A549 (cell line): ENCODE data around the gene TMEM198.

Experiments used
- CEBPB ChIP-seq, 2 experiments: fragments of >200 bp in 1 of 2; sonication (Bioruptor Twin) in 1 of 2; formaldehyde crosslinking in 1 of 2; IDR thresholded peaks; 2 replicates each; pipeline ENCODE4 v1.6.1; 2012 to 2016
- HMGXB4 ChIP-seq: fragments of 250-450 bp; sonication (Bioruptor Pico); IDR thresholded peaks from 2 replicates; pipeline ENCODE4 v1.5.0; 2021; ENCODE audit warnings: mild to moderate bottlenecking, moderate library complexity, borderline replicate concordance
- TF ChIP-seq, protein P1 (sequence below): fragments of >200 bp; sonication (Bioruptor Twin); formaldehyde crosslinking; IDR thresholded peaks from 3 replicates; pipeline ENCODE4 v1.5.1; 2016

GRCh38 chr2:219581346-219581745, 37.5 kb downstream of the TMEM198 start:
- TF ChIP-seq, protein P1, sequence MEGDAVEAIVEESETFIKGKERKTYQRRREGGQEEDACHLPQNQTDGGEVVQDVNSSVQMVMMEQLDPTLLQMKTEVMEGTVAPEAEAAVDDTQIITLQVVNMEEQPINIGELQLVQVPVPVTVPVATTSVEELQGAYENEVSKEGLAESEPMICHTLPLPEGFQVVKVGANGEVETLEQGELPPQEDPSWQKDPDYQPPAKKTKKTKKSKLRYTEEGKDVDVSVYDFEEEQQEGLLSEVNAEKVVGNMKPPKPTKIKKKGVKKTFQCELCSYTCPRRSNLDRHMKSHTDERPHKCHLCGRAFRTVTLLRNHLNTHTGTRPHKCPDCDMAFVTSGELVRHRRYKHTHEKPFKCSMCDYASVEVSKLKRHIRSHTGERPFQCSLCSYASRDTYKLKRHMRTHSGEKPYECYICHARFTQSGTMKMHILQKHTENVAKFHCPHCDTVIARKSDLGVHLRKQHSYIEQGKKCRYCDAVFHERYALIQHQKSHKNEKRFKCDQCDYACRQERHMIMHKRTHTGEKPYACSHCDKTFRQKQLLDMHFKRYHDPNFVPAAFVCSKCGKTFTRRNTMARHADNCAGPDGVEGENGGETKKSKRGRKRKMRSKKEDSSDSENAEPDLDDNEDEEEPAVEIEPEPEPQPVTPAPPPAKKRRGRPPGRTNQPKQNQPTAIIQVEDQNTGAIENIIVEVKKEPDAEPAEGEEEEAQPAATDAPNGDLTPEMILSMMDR = no peak
- no peak for TF ChIP-seq HMGXB4 (CRISPR knock-in tag)
- no peak for TF ChIP-seq CEBPB (IDR thresholded peaks at IDR 0.05)
